Activated T-helper 2 cell treated with anti-CD3 and anti-CD28 coated beads, Interferon-gamma antibody, Interleukin-2, Interleukin-4, amounts not matched to agents 10 μg/mL and 5 μg/mL and 100 μg/mL, durations not matched to agents 14 hours and 24 hours and 36 hours (primary cell): ENCODE results near the gene TCF23. TPM values are rescaled to one million over a fixed set of nuclear protein-coding genes. Genes with fewer than 3 reads are reported as not detected.
"Not testable (repeated sequence)": the region's sequence is repeated elsewhere in the genome, so short reads cannot be mapped to it uniquely, and the experiment has no call there.

ENCODE experiments used
- DNase-seq: peaks from one replicate; pipeline ENCODE4 v3.0.0; 2021; ENCODE audit warnings: low spot score
- H3K27ac Mint-ChIP-seq: one replicate; pipeline ENCODE4 v1.8.0; 2021; ENCODE audit warnings: mixed read lengths
- H3K27me3 Mint-ChIP-seq: one replicate; pipeline ENCODE4 v1.8.0; 2021; ENCODE audit warnings: low read depth, mixed read lengths
- H3K36me3 Mint-ChIP-seq: one replicate; pipeline ENCODE4 v1.8.0; 2021; ENCODE audit warnings: low read depth, mixed read lengths
- H3K4me1 Mint-ChIP-seq: one replicate; pipeline ENCODE4 v1.8.0; 2021; ENCODE audit warnings: low read depth, mixed read lengths
- H3K4me3 Mint-ChIP-seq: one replicate; pipeline ENCODE4 v1.8.0; 2021; ENCODE audit warnings: low read depth, mild to moderate bottlenecking, moderate library complexity, mixed read lengths
- H3K9me3 Mint-ChIP-seq: one replicate; pipeline ENCODE4 v1.8.0; 2021; ENCODE audit warnings: mixed read lengths
- intact Hi-C: fragments of 100-400 bp; cut with micrococcal nuclease; formaldehyde crosslinking; loops from one replicate; pipeline ENCODE4 v1.15.1; 2023
- total RNA-seq: library from RNA; stranded (reverse); gene quantifications from 2 replicates; pipeline ENCODE4 v1.2.3, GENCODE V29; 2022

The TCF23 gene
- total RNA-seq, 1 donor from 2014 or later = not detected

DNA sequence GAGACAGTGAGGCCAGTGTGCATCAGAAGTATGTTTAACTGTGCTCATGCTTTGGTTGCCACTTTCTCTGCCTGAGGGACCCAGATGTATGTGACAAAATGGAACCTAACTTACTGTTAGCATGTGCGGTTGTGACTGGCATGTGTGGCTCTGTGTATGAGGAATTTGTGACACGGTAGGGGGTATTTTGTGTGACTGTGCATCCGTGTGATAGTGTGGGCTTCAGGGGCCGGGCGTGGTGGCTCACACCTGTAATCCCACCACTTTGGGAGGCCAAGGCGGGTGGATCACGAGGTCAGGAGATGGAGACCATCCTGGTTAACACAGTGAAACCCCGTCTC, 29.5 kb upstream of the TCF23 start:
- H3K9me3 Mint-ChIP-seq, H3K36me3 Mint-ChIP-seq, DNase-seq, intact Hi-C loops: not testable (repeated sequence)
- H3K4me1 Mint-ChIP-seq = peaks cover 17% of the 10 kb centered on the region
- peak overlapping the region; percentile 36 for H3K27ac Mint-ChIP-seq
- peak overlapping the region; percentile 77 for H3K4me3 Mint-ChIP-seq
- H3K27me3 Mint-ChIP-seq = peaks cover 39% of the 10 kb centered on the region

DNA sequence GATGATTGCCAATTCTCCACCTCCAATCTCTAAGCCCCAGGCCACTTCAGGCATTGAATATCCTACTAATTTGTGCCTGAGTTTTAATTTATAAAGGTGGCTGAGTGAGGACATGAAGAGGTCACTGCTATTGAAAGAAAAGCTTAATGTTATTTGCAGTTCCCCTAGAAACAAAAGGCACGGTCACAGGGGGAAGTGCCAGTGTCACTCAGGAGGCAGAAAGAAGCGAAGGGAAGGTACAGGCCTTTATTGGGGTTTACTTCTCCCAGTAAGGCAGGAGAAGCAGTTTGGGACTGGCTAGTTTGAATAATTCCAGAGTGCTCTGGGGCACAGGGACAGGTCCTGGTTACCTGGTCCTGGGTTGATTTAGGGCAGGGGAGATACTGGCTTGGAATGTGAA, 26.9 kb upstream of the TCF23 start:
- no peak for DNase-seq
- no peak overlapping the region for H3K27ac Mint-ChIP-seq
- H3K9me3 Mint-ChIP-seq = no peaks in the 10 kb centered on the region
- peaks cover 17% of the 10 kb centered on the region for H3K4me1 Mint-ChIP-seq
- intact Hi-C loops = no loop called here
- H3K4me3 Mint-ChIP-seq = no peak overlapping the region
- H3K27me3 Mint-ChIP-seq = peaks cover 39% of the 10 kb centered on the region
- H3K36me3 Mint-ChIP-seq = no peaks in the 10 kb centered on the region

DNA sequence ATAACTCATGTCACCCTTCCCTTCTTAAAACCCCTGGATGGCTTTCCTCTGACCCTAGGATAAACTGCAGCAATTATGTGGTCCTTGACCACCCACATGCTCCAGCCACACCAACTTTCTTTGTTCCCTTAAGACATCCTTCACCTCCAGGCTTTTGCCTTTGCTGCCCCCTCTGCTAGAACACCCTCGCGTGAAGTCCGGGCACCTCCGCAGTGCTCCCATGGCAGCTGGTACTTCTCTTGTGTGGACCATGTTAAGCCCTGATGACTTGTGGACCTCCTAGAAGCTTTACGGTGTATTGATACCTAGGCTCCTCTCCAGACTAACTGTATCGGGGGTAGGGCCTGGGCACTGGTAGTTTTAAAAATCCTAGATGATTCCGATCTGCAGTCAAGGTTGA, 26.0 kb upstream of the TCF23 start:
- H3K36me3 Mint-ChIP-seq = no peaks in the 10 kb centered on the region
- H3K27ac Mint-ChIP-seq = no peak overlapping the region
- no peak for DNase-seq
- no peaks in the 10 kb centered on the region for H3K9me3 Mint-ChIP-seq
- H3K4me3 Mint-ChIP-seq = peak overlapping the region; percentile 80
- peaks cover 33% of the 10 kb centered on the region for H3K27me3 Mint-ChIP-seq
- peaks cover 17% of the 10 kb centered on the region for H3K4me1 Mint-ChIP-seq
- intact Hi-C loops = loop anchor here (1.0 kb wide), 1 partner anchor 12 kb away; the partner anchor contains the start of gene PREB

DNA sequence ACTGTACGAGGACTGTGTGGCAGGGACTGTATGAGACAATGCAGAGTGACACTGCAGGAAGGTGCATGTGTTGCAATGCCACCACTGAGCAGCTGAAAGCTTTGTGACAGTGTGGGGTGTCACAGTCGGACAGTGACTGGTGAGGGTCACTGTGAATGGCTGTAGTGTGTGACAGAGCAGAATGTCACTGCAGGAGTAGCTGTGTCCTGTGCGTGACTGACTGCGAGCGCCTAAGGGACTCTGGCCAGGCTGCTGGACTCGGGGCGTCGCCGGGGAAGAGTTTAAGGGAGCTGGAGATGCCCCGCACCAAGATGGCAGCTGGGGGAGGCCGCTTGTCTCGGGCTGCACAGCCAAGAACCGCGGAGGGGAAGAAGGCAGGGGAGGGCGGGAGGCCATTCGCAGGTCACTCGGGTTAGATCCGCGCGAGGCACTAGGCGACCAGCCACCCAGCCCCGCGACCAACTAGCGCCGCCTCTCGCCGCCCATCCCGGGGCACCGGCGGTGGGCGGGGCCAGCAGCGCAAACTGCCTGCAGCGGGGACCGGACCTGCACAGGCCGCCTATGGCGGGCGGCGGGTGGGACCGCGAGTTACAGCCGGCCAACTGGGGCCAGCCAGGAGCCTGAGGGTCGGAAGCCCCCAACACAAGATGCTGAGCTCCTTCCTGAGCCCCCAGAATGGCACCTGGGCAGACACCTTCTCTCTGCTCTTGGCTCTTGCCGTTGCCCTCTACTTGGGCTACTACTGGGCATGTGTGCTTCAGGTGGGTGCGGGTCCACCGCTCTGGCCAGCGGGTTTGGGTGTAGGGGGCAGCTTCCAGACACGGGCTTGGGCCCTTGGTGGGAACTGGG, 25.3 kb upstream of the TCF23 start, which contains the start of gene ABHD1:
ABHD1 (plus strand) TSS at position 514 of the 849 bp plus-strand sequence; CDS start at position 648, 134 bp downstream.
- H3K36me3 Mint-ChIP-seq = no peaks in the 10 kb centered on the region
- H3K4me3 Mint-ChIP-seq = peak within 1 kb of the TSS; percentile 80
- intact Hi-C loops = loop anchor here (1.0 kb wide), 1 partner anchor 11 kb away; the partner anchor contains the start of gene PREB
- peaks cover 30% of the 10 kb centered on the region for H3K27me3 Mint-ChIP-seq
- H3K9me3 Mint-ChIP-seq = no peaks in the 10 kb centered on the region
- H3K27ac Mint-ChIP-seq = peak within 1 kb of the TSS; percentile 62
- peak; percentile 58 for DNase-seq
- H3K4me1 Mint-ChIP-seq = peaks cover 17% of the 10 kb centered on the region

DNA sequence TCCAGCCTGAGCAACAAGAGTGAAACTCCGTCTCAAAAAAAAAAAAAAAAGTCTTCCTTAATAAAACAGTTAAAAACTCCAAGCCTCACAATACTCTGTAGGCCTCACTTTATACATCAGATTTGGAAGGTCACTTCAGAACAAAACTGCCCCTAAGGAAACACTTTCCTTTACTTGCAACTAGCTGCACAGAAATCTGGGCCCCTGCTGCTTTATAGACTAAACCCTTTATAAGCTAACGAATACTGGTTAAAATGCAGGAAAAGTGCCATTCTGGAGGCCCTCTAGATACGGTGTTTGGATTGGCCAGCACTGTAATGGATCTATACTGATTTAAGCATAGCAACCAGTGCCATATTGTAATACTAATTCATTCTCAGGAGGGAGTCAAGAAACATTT, 23.7 kb upstream of the TCF23 start:
- Mint-ChIP-seq H3K4me3 (no peak overlapping the region), H3K27me3 (peaks cover 19% of the 10 kb centered on the region), H3K36me3 (peaks cover 13% of the 10 kb centered on the region), H3K4me1 (peaks cover 12% of the 10 kb centered on the region), H3K9me3 (no peaks in the 10 kb centered on the region), H3K27ac (no peak overlapping the region)
- no peak for DNase-seq
- intact Hi-C loops = no loop called here

DNA sequence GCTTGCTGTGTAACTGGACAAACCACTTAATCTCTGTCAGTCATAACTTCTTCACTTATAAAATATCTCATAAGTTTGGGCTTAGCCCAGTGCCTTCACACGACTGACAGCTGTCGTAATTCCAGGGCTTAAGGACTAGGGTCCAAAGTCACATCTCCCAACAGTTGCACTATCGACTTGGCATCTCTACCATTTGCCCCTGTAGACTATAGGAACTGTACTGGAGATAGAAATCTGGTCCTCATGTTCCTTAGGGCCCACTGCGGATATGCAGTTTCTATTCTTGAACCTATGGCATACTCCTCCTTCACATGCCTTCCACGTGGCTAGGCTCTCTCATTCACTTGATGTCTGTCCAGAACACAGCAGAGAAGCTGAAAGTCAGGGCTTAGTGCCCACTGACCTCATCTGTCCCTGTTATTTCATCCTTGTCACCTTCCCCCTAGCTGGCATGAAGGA, 22.5 kb upstream of the TCF23 start:
- DNase-seq = no peak
- no peaks in the 10 kb centered on the region for H3K9me3 Mint-ChIP-seq
- H3K4me3 Mint-ChIP-seq = no peak overlapping the region
- H3K4me1 Mint-ChIP-seq = peaks cover 12% of the 10 kb centered on the region
- no peak overlapping the region for H3K27ac Mint-ChIP-seq
- intact Hi-C loops = no loop called here
- peaks cover 25% of the 10 kb centered on the region for H3K36me3 Mint-ChIP-seq
- H3K27me3 Mint-ChIP-seq = peaks cover 12% of the 10 kb centered on the region

DNA sequence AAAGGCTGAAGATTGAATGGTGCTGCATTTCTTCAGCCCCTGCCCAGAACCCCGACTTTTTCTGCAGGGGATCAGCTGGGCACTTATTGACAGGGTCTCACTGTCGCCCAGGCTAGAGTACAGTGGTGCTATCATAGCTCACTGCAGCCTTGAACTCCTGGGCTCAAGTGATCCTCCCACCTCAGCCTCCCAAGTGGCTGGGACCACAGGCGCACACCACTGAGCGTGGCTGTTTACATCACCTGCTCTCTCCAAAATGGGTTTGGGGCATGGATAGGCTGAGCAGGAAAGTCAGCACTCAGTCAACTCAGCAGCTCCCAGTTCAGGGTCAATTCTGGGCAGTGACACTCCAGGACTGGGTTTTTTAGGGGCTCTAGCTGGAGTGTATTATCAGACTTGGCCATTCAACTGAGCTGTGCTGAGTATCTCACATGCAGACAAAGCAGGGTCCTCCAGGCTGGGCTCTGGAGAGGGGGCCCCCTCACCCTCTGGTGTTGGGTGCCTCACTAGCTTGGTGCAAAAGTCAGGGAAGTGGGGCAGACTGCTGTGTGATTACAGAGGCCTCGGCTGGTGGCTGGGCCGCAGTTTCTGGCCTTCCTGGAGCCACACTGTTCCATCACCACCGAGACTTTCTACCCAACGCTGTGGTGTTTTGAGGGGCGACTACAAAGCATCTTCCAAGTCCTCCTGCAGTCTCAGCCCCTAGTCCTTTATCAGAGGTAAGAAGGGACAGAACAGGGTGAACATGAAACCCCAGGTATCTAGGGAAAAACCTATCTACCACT, 20.7 kb upstream of the TCF23 start:
- intact Hi-C loops = no loop called here
- H3K9me3 Mint-ChIP-seq = no peaks in the 10 kb centered on the region
- peaks cover 1% of the 10 kb centered on the region for H3K27me3 Mint-ChIP-seq
- H3K36me3 Mint-ChIP-seq = peaks cover 40% of the 10 kb centered on the region
- H3K27ac Mint-ChIP-seq = no peak overlapping the region
- no peak for DNase-seq
- no peak overlapping the region for H3K4me3 Mint-ChIP-seq
- peaks cover 12% of the 10 kb centered on the region for H3K4me1 Mint-ChIP-seq

DNA sequence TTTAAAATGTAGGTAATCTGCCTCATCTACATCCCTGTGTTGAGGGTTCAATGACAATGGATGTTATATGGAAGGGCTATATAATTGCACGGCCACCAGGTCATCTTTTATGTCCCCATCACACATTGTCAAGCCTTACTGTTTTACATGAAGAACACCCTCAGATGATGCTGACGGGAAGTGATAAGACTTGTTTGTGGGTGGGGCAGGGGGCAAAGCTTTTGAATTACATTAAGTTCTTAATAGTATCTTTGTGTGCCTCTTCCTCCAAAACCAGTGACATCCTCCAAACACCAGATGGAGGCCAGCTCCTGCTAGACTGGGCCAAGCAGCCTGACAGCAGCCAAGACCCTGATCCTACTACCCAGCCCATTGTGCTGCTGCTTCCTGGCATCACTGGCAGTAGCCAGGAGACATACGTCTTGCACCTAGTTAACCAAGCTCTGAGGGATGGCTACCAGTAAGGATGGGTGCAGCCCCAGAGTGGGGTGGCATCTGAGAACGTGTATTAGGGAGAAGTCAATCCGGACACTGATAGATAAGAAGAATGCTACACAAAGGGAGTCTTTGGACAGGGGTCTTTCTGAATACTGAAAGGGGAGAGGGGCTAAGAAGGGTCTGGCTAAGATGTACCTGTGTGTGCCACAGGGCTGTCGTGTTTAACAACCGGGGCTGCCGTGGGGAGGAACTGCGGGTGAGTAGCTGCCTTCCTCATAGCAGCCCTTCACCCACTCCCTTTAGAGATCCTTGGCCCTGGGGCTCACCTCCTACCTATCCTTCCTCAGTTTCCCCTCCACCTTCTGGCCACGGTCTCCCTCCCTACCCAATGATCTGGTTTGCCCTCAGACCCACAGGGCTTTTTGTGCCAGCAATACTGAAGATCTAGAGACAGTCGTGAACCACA, 19.9 kb upstream of the TCF23 start:
- Mint-ChIP-seq H3K9me3 (no peaks in the 10 kb centered on the region), H3K36me3 (peaks cover 46% of the 10 kb centered on the region), H3K27me3 (no peaks in the 10 kb centered on the region), H3K4me3 (no peak overlapping the region), H3K4me1 (peaks cover 14% of the 10 kb centered on the region), H3K27ac (no peak overlapping the region)
- intact Hi-C loops = no loop called here
- no peak for DNase-seq

DNA sequence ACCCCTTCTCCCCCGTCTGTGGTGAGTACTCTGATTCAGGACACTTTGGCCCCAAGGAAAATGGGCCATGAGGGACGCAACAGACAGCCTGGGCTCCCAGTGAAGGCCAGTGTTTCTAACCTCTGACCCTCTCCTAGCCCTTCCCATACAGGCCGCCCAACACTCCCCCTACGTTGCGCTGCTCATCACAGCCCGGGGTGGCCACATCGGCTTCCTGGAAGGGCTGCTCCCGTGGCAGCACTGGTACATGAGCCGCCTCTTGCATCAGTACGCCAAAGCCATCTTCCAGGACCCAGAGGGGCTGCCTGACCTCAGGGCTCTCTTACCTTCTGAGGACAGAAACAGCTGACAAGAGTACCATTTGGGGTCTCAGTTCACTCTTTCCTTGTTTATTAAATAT, 18.4 kb upstream of the TCF23 start:
- Mint-ChIP-seq H3K9me3 (no peaks in the 10 kb centered on the region), H3K27me3 (no peaks in the 10 kb centered on the region), H3K36me3 (peaks cover 49% of the 10 kb centered on the region), H3K4me3 (no peak overlapping the region), H3K4me1 (peaks cover 10% of the 10 kb centered on the region), H3K27ac (no peak overlapping the region)
- intact Hi-C loops = no loop called here
- no peak for DNase-seq

DNA sequence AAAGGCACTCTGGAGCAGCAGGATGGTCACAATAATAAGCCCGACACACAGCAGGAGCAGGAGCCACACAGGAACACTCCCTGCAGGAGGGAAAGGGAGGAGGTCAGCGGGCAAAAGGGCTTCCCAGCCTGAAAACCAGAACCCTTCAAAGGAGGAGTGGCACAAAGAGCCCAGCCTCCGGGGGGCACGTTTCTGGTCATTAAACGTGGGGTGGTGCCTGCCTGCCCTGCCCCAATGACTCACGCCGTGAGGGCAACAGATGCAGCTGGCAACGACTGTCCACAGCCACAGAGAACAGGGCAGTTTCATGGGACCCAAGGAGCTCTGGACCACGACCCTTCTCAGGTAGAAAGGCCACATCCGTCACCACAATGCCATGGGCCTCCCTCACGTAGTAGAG, 17.4 kb upstream of the TCF23 start:
- DNase-seq = no peak
- Mint-ChIP-seq H3K27ac (peak overlapping the region; percentile 60), H3K4me1 (peaks cover 10% of the 10 kb centered on the region), H3K27me3 (no peaks in the 10 kb centered on the region), H3K4me3 (no peak overlapping the region), H3K9me3 (no peaks in the 10 kb centered on the region), H3K36me3 (peaks cover 49% of the 10 kb centered on the region)
- intact Hi-C loops = no loop called here

DNA sequence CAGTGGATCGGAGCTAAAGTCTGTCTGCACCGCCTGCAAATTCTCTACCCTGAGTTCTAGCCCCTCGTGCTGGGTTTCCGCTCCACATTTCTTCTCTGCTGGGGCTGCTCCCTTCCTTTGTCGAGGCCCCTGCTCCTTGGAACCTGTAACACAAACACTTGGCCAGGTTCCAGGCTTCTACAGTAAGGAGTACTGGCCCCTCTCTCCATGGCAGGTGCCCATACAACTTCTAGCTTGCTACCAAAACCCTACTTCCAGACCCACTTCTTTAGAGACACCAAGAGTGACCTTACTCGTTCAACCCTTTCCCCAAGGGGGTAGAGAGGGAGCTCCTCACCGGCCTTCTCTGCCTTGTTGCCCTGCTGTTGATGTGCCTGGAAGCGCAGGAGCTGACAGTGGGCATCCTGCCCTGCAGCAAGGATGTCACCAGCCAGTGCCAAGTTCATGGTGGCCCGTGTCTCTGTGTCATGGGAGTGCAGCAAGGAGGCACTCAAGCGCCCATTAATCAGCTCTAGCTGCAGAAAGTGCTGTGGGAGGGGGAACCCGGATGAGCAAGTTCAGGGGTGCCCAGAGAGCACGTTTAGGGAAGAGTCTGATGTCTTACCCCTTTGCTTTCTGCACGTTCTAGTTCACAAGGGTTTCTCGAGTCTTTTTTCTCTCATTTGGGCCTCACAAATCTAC, 15.5 kb upstream of the TCF23 start:
- Mint-ChIP-seq H3K27ac (peak overlapping the region; percentile 78), H3K36me3 (peaks cover 49% of the 10 kb centered on the region), H3K9me3 (no peaks in the 10 kb centered on the region), H3K4me3 (peak overlapping the region; percentile 96), H3K27me3 (peaks cover 2% of the 10 kb centered on the region), H3K4me1 (peaks cover 10% of the 10 kb centered on the region)
- intact Hi-C loops = no loop called here
- no peak for DNase-seq
